ENCODE measurements around the gene ALDH1A2.

ALDH1A2 gene

DNA sequence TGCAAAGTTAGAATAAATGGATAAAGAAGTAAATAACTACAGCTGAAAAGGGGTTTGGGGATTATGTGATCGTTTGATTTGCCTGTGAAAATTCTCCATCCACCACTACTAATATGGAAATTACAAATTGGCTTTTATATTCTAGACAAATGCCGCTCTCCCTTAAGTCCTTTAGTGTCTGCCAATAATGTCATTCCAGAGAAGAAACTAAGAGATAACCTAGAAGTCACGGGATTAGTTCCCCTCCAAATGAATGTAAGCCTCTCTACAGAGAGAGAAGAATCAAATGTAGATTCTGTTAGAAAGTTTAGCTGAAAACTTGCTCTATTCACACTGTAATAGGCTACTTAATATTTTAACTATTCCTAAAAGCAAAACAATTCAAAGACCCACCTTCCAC, 92.0 kb downstream of the ALDH1A2 start:
- DNase-seq (ENCODE audit: low read depth) = no peak
- TF ChIP-seq CTCF (IDR thresholded peaks at IDR 0.05; ENCODE audit: insufficient read depth, low read depth, low read length, missing control alignments) = no peak
- no peak overlapping the region for H3K4me3 ChIP-seq (ENCODE audit: low read depth, low read length)

DNA sequence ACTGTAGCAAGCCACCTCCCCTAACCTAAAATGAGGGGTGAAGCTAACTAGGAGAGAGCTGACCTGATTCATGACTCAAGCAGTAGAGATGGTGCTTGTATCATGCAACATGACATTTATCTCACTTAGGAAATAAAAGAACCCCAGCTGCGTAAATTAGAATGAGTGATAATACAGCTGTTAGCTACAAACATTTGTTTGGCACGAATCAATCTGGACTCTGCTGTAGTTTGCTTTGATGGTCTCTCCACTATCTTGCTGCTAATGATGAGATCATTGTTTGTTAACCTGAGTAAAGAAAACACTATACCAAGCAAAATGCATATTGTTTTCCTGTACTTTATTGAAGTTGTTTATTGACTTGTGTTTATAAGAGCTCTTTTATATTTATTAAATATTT, 92.6 kb downstream of the ALDH1A2 start:
- DNase-seq (ENCODE audit: low read depth) = no peak
- H3K4me3 ChIP-seq (ENCODE audit: low read depth, low read length) = no peak overlapping the region
- no peak for TF ChIP-seq CTCF (IDR thresholded peaks at IDR 0.05; ENCODE audit: insufficient read depth, low read depth, low read length, missing control alignments)

DNA sequence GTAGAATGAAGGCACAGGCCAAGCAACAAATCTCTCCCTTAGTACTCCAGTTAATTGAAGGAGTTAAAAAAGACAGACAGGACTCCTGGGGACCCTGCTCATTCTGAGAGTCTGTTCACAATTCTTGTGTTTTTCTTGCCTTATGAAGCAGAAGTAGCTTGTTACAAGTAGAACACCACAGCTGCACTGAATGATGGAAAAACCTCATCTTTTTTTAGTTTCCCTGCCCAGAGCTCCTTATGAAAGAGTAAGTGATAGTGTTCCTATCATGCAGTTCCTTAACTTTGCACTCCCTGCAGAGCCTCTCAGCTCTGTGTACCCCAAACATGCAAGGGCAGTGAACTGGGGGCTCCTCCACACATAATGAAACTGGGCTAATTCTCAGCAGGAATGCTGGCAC, 95.5 kb downstream of the ALDH1A2 start:
- no peak overlapping the region for H3K4me3 ChIP-seq (ENCODE audit: low read depth, low read length)
- no peak for DNase-seq (ENCODE audit: low read depth)
- no peak for TF ChIP-seq CTCF (IDR thresholded peaks at IDR 0.05; ENCODE audit: insufficient read depth, low read depth, low read length, missing control alignments)

DNA sequence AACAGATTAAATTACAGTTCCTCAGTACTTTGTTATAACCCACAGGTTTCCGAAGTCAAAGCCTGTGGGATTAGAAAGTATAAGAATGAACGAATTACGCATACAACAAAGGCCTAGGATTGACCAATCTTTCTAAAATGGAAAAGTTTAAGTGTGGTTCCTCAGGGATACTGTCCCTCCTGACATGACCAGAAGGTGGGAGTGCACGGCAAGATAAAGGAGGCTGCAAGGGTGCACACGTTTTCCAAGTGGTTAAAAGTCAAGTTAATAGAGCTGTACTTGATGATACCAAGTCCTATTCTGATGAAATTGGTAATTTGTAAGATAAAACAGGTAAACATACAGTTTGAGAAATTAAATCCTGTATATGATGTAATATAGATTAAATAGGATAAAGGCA, 96.2 kb downstream of the ALDH1A2 start:
- no peak for TF ChIP-seq CTCF (IDR thresholded peaks at IDR 0.05; ENCODE audit: insufficient read depth, low read depth, low read length, missing control alignments)
- no peak overlapping the region for H3K4me3 ChIP-seq (ENCODE audit: low read depth, low read length)
- DNase-seq (ENCODE audit: low read depth) = no peak

- H3K4me3 ChIP-seq (ENCODE audit: low read depth, low read length) = no peak overlapping the region
- no peak for DNase-seq (ENCODE audit: low read depth)
- no peak for TF ChIP-seq CTCF (IDR thresholded peaks at IDR 0.05; ENCODE audit: insufficient read depth, low read depth, low read length, missing control alignments)
These were observed 102.6 kb downstream of the ALDH1A2 start for GRCh38 chr15:57962887-57963286.

DNA sequence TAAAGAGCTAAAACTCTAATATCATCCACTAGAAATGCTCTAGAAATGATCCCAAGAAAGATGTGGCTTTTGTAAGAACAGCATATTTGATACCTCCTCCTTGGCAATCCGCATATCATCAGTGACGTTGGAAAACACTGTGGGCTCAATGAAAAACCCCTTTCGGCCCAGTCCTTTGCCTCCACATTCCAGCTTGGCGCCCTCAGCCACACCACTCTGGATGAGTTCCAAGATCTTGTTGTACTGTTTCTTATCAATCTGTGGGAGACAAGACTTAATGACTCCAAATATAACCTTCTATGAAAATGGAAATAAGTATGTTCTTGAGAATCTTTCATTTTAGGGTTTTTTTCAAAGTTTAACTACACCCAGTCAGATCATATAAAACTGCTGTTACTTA, 103.6 kb downstream of the ALDH1A2 start:
- no peak overlapping the region for H3K4me3 ChIP-seq (ENCODE audit: low read depth, low read length)
- no peak for TF ChIP-seq CTCF (IDR thresholded peaks at IDR 0.05; ENCODE audit: insufficient read depth, low read depth, low read length, missing control alignments)
- no peak for DNase-seq (ENCODE audit: low read depth)

GRCh38 chr15:57957113-57957512, 108.4 kb downstream of the ALDH1A2 start:
- DNase-seq (ENCODE audit: low read depth) = no peak
- no peak overlapping the region for H3K4me3 ChIP-seq (ENCODE audit: low read depth, low read length)
- no peak for TF ChIP-seq CTCF (IDR thresholded peaks at IDR 0.05; ENCODE audit: insufficient read depth, low read depth, low read length, missing control alignments)

Measured in GM12865 (cell line).